Dendritic cell treated with granulocyte-macrophage colony-stimulating factor and Interleukin-4, amounts not matched to agents 40 ng/mL and 50 ng/mL, for 4 days (primary cell): ENCODE data around the gene VARS2.
"Not testable (repeated sequence)": the region's sequence is repeated elsewhere in the genome, so short reads cannot be mapped to it uniquely, and the experiment has no call there.

Experiments used
- H3K27ac Mint-ChIP-seq: one replicate; pipeline ENCODE4 v1.8.0; 2022; ENCODE audit warnings: mild to moderate bottlenecking, mixed read lengths
- H3K27me3 Mint-ChIP-seq: one replicate; pipeline ENCODE4 v1.8.0; 2022; ENCODE audit warnings: mild to moderate bottlenecking, mixed read lengths
- H3K36me3 Mint-ChIP-seq: one replicate; pipeline ENCODE4 v1.8.0; 2022; ENCODE audit warnings: low read depth, mixed read lengths
- H3K4me1 Mint-ChIP-seq: one replicate; pipeline ENCODE4 v1.8.0; 2022; ENCODE audit warnings: low read depth, mixed read lengths
- H3K4me3 Mint-ChIP-seq: one replicate; pipeline ENCODE4 v1.8.0; 2022; ENCODE audit warnings: mild to moderate bottlenecking, moderate library complexity, mixed read lengths
- H3K9me3 Mint-ChIP-seq: one replicate; pipeline ENCODE4 v1.8.0; 2022; ENCODE audit warnings: mixed read lengths
- intact Hi-C: fragments of 100-400 bp; cut with micrococcal nuclease; formaldehyde crosslinking; loops from one replicate; pipeline ENCODE4 v1.15.0; 2022

Gene VARS2

GRCh38 chr6:30962716-30963115 is 48.7 kb downstream of the VARS2 start:
- H3K4me1 Mint-ChIP-seq, result no peaks in the 10 kb centered on the region
- no peaks in the 10 kb centered on the region for H3K36me3 Mint-ChIP-seq
- peaks cover 59% of the 10 kb centered on the region for H3K27me3 Mint-ChIP-seq
- no peaks in the 10 kb centered on the region for H3K9me3 Mint-ChIP-seq
- intact Hi-C loops, result no loop called here
- no peak overlapping the region for H3K27ac Mint-ChIP-seq
- H3K4me3 Mint-ChIP-seq, result no peak overlapping the region

- no peak overlapping the region for H3K27ac Mint-ChIP-seq
- no peaks in the 10 kb centered on the region for H3K4me1 Mint-ChIP-seq
- H3K4me3 Mint-ChIP-seq, result no peak overlapping the region
- H3K36me3 Mint-ChIP-seq, result no peaks in the 10 kb centered on the region
- no peaks in the 10 kb centered on the region for H3K9me3 Mint-ChIP-seq
- intact Hi-C loops, result no loop called here
- peaks cover 50% of the 10 kb centered on the region for H3K27me3 Mint-ChIP-seq
Observed at GRCh38 chr6:30963641-30964040, 49.6 kb downstream of the VARS2 start.

DNA sequence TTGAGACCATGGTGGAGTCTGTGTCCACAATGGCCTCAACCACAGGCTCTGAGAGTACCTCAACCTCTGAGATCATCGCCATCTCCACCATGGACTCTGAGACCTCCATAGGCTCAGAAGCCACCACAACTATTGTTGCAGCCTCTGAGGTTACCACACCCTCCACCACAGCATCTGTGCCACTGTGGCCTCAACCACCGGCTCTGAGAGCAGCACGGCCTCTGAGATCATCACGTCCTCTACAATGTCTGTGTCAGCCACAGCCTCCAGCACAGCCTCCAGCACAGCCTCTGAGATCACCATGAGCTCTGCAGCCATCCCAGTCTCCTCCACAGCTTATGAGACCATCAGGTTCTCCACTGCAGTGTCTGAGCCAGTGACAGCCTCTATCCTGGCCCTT is 50.0 kb downstream of the VARS2 start:
- intact Hi-C loops, result no loop called here
- Mint-ChIP-seq H3K36me3 (no peaks in the 10 kb centered on the region), H3K27me3 (peaks cover 48% of the 10 kb centered on the region), H3K4me1 (peaks cover 2% of the 10 kb centered on the region), H3K9me3 (no peaks in the 10 kb centered on the region), H3K27ac (peak overlapping the region; percentile 1), H3K4me3 (no peak overlapping the region)

DNA sequence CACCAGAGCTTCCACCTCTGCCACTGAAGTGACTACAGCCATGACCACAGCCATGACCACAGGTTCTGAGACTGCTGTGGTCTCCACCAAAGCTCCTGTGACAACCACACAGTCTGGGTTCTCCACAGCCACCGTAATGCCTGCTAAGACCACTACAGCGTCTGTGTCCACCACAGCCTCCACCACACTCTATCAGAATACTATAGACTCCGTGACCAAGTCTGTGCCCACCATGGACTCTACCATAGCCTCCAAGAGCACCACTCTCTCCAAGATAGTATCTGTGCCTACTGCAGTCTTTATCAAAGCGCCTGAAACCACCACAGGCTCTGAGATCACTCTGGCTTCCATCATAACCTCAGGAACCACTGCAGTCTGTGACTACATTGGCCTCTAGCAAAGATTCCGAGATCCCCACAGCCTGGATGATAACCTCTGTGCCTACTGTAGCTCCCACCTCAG is 51.1 kb downstream of the VARS2 start:
- H3K4me3 Mint-ChIP-seq, result no peak overlapping the region
- intact Hi-C loops, result no loop called here
- H3K36me3 Mint-ChIP-seq, result no peaks in the 10 kb centered on the region
- H3K27me3 Mint-ChIP-seq, result peaks cover 39% of the 10 kb centered on the region
- no peaks in the 10 kb centered on the region for H3K9me3 Mint-ChIP-seq
- H3K27ac Mint-ChIP-seq, result no peak overlapping the region
- H3K4me1 Mint-ChIP-seq, result peaks cover 9% of the 10 kb centered on the region

DNA sequence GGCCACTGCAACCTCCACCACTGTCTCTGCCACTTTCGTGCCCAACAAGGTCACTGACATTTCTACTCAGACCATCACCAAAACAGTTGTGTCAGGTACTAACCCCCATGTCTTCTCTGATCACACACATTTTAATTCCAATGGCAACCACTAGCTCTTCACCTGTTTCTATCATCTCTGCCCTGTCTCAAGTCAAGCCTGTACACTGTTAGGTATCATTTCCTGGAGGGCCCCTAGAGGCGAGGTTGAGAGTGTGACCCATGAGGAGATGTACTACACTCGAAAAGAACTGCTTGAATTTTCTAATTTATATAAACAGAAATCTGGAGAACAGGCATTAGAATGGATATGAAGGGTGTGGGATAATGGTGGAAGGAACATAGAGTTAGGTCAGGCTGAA is 52.1 kb downstream of the VARS2 start:
- H3K4me3 Mint-ChIP-seq, result no peak overlapping the region
- intact Hi-C loops, result no loop called here
- peaks cover 9% of the 10 kb centered on the region for H3K4me1 Mint-ChIP-seq
- no peaks in the 10 kb centered on the region for H3K9me3 Mint-ChIP-seq
- no peaks in the 10 kb centered on the region for H3K36me3 Mint-ChIP-seq
- peaks cover 36% of the 10 kb centered on the region for H3K27me3 Mint-ChIP-seq
- H3K27ac Mint-ChIP-seq, result no peak overlapping the region

GRCh38 chr6:30969171-30969570 is 55.1 kb downstream of the VARS2 start:
- Mint-ChIP-seq H3K27ac (peak overlapping the region; percentile 66), H3K4me1 (peaks cover 16% of the 10 kb centered on the region), H3K27me3 (peaks cover 42% of the 10 kb centered on the region)
- H3K36me3 Mint-ChIP-seq, H3K4me3 Mint-ChIP-seq, intact Hi-C loops, H3K9me3 Mint-ChIP-seq: not testable (repeated sequence)

DNA sequence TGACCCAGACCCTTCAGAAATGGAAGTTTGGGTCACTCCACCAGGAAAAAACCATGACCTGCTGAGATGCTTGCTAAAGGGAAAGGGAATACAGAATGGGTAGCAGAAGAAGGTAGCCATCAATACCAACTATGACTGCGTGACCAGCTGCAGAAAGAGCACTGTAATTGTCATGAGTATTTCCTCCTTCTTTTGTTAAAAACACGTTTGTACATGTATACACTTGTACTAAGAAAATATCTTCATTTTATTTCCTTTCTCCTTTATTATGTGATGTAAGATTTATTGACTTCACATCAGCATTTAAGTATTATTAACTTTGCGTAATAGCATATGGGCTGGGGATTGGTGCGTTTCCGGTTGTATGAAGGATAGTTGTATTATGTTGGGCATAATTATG is 56.9 kb downstream of the VARS2 start:
- H3K4me1 Mint-ChIP-seq, result peaks cover 18% of the 10 kb centered on the region
- H3K27me3 Mint-ChIP-seq, result peaks cover 29% of the 10 kb centered on the region
- H3K9me3 Mint-ChIP-seq, result no peaks in the 10 kb centered on the region
- no peak overlapping the region for H3K4me3 Mint-ChIP-seq
- H3K36me3 Mint-ChIP-seq, result no peaks in the 10 kb centered on the region
- H3K27ac Mint-ChIP-seq, result no peak overlapping the region
- intact Hi-C loops, result no loop called here

DNA sequence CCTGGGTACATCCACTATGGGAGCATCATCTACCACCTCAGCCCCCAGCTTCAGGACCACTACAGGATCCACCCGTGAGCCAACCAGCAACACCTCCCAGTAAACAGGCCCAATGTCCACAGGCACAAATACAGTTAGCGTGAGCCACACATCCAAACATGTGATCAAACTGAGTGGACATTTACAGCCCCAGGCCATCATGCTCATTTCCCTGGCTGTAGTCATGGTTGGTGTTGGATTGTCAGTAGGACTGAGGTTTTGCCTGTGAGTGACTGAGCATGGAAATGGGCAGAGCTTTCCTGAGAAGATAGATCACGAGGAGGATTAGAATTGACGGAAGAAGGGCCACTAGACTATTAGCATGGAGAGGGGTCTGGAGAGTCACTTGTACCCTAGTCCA is 58.8 kb downstream of the VARS2 start:
- peaks cover 18% of the 10 kb centered on the region for H3K4me1 Mint-ChIP-seq
- peak overlapping the region; percentile 8 for H3K27ac Mint-ChIP-seq
- H3K27me3 Mint-ChIP-seq, result peaks cover 34% of the 10 kb centered on the region
- intact Hi-C loops, result no loop called here
- H3K36me3 Mint-ChIP-seq, result no peaks in the 10 kb centered on the region
- H3K9me3 Mint-ChIP-seq, result no peaks in the 10 kb centered on the region
- H3K4me3 Mint-ChIP-seq, result no peak overlapping the region

DNA sequence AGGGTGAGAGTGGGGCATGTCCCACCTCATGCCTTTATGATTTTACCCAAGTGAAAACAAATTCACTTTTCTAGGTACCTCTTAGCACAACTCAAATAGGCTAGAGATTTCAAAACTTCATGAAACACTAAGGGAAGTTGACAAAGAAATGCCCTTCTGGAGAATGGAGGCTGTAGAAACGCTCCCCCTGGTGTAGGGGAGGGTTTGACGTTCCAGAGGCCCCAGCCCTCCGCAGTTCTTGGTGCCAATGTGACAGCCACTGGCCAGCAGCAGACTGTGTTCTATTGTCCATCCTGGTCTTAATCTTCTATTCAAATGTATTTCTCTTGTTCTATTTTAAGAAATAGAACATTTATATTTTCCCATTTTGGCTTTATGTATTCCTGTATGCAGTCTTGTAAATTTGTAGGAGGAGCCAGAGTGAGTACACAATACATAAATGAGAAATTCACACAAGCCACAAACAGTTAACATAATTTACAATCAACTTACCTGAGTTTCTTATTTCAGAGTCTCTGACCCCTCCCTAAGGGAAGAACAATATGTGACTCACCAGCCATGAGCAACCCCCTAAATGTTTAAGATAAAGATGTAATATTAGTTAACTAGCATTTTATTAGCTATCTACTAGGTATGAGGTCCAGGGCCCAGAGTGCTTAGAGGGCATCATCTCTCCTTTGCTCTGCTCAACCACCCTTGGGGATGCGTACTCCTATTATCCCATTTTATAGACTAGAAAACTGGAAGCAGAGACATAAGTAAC is 60.6 kb downstream of the VARS2 start:
- Mint-ChIP-seq H3K27ac (no peak overlapping the region), H3K4me3 (no peak overlapping the region), H3K27me3 (peaks cover 47% of the 10 kb centered on the region), H3K9me3 (no peaks in the 10 kb centered on the region), H3K36me3 (no peaks in the 10 kb centered on the region), H3K4me1 (peaks cover 10% of the 10 kb centered on the region)
- intact Hi-C loops, result no loop called here
